B cell (primary cell): ENCODE measurements around the gene CAMK1D. TPM values are rescaled to one million over a fixed set of nuclear protein-coding genes. Genes with fewer than 3 reads are reported as not detected.

Experiments
- ATAC-seq: fragments of 200-7000 bp; cut with Tn5 transposase; one replicate; pipeline ENCODE4 v1.10.0; 2021; ENCODE audit warnings: low read depth, mild to moderate bottlenecking, moderate number of reproducible peaks, moderate library complexity
- CTCF ChIA-PET: fragments of 350-600 bp; sonication (Branson Sonifier 250); formaldehyde crosslinking; loops from one replicate; lab custom pipeline; 2021; ENCODE audit warnings: antibody characterized with exemption, inconsistent platforms; lab: Charles Lee
- POLR2A ChIA-PET: fragments of 350-600 bp; sonication (Branson Sonifier 250); formaldehyde crosslinking; loops from one replicate; lab custom pipeline; 2021; ENCODE audit warnings: antibody characterized with exemption; lab: Charles Lee
- DNase-seq: peaks from one replicate; pipeline ENCODE4 v3.0.0; 2013
- H2AFZ ChIP-seq: 2 replicates; pipeline ENCODE4 v1.6.1; 2012; ENCODE audit warnings: mild to moderate bottlenecking, low read depth, low read length; ENCODE audit not compliant: insufficient read depth, poor library complexity, severe bottlenecking
- H3K27ac ChIP-seq, 2 donors: 1 replicate in 1 of 2; 2 replicates in 1 of 2; pipeline ENCODE4 v1.5.1; 2012 to 2013; ENCODE audit warnings: low read length in 2 of 2, mild to moderate bottlenecking in 2 of 2, moderate library complexity in 1 of 2
- H3K27me3 ChIP-seq, 4 experiments: fragments of 200-600 bp in 1 of 4; sonication (generic) in 1 of 4; replicated peaks in 1 of 4; 1 replicate in 2 of 4; 2 replicates in 2 of 4; pipeline versions ENCODE4 v1.6.1 to v1.7.0; 2013 to 2016; ENCODE audit warnings: low read length in 3 of 4, mild to moderate bottlenecking in 2 of 4, mixed read lengths in 1 of 4, moderate library complexity in 1 of 4; ENCODE audit not compliant: insufficient read depth in 4 of 4, control insufficient read depth in 3 of 4; ENCODE audit errors: control extremely low read depth in 1 of 4
- H3K36me3 ChIP-seq, 2 experiments: replicated peaks in 1 of 2; 1 replicate in 1 of 2; 2 replicates in 1 of 2; pipeline versions ENCODE4 v1.6.1 to v1.7.1; 2013; ENCODE audit warnings: low read length in 1 of 2; ENCODE audit not compliant: insufficient read depth in 2 of 2, control insufficient read depth in 1 of 2; ENCODE audit errors: control extremely low read depth in 1 of 2, extremely low read depth in 1 of 2
- H3K4me1 ChIP-seq, 2 donors: fragments of 200-600 bp in 1 of 2; sonication (generic) in 1 of 2; 1 replicate in 1 of 2; 2 replicates in 1 of 2; pipeline versions ENCODE4 v1.5.1 to v1.6.1; 2013 to 2017; ENCODE audit warnings: low read length in 2 of 2; ENCODE audit not compliant: control insufficient read depth in 2 of 2, insufficient read depth in 2 of 2
- H3K4me2 ChIP-seq: replicated peaks from 2 replicates; pipeline ENCODE3; 2012; ENCODE audit warnings: mild to moderate bottlenecking, low read depth, low read length; ENCODE audit not compliant: poor library complexity, severe bottlenecking
- H3K4me3 ChIP-seq, 5 experiments: fragments of 200-600 bp in 1 of 5; sonication (generic) in 1 of 5; 1 replicate in 3 of 5; 2 replicates in 2 of 5; pipeline versions ENCODE4 v1.5.1 to v1.7.0; 2011 to 2016; ENCODE audit warnings: low read length in 4 of 5, mild to moderate bottlenecking in 4 of 5, low read depth in 2 of 5, control low read depth in 1 of 5, moderate library complexity in 1 of 5; ENCODE audit not compliant: insufficient read depth in 1 of 5; ENCODE audit errors: control extremely low read depth in 1 of 5, extremely low read depth in 1 of 5
- H3K79me2 ChIP-seq: fragments of 200-600 bp; sonication (generic); one replicate; pipeline ENCODE4 v1.6.0; 2016; ENCODE audit warnings: low read length; ENCODE audit not compliant: control insufficient read depth, insufficient read depth
- H3K9ac ChIP-seq: fragments of 200-600 bp; sonication (generic); 2 replicates; pipeline ENCODE4 v1.6.1; 2017; ENCODE audit warnings: mild to moderate bottlenecking, low read length, moderate library complexity
- H3K9me3 ChIP-seq, 3 donors: one replicate each; pipeline versions ENCODE4 v1.6.1 to v1.7.1; 2013; ENCODE audit warnings: low read length in 2 of 3; ENCODE audit not compliant: control insufficient read depth in 2 of 3, insufficient read depth in 1 of 3; ENCODE audit errors: control extremely low read depth in 1 of 3
- H4K20me1 ChIP-seq: 2 replicates; pipeline ENCODE4 v1.6.0; 2012; ENCODE audit warnings: mild to moderate bottlenecking, low read length; ENCODE audit not compliant: insufficient read depth, control insufficient read depth, poor library complexity, severe bottlenecking
- H3K27ac Mint-ChIP-seq: one replicate; pipeline ENCODE4 v1.8.0; 2021; ENCODE audit warnings: mixed read lengths
- H3K27me3 Mint-ChIP-seq: one replicate; pipeline ENCODE4 v1.8.0; 2021; ENCODE audit warnings: mixed read lengths
- H3K4me1 Mint-ChIP-seq: one replicate; pipeline ENCODE4 v1.8.0; 2021; ENCODE audit warnings: mixed read lengths
- H3K4me3 Mint-ChIP-seq: one replicate; pipeline ENCODE4 v1.8.0; 2021; ENCODE audit warnings: mixed read lengths
- H3K9me3 Mint-ChIP-seq: one replicate; pipeline ENCODE4 v1.8.0; 2022; ENCODE audit warnings: mixed read lengths; ENCODE audit not compliant: insufficient read depth
- EZH2 ChIP-seq: IDR thresholded peaks from 2 replicates; pipeline ENCODE4 v1.6.1; 2012; ENCODE audit warnings: borderline replicate concordance, low read depth, mild to moderate bottlenecking, moderate library complexity, low read length; ENCODE audit not compliant: insufficient read depth, poor library complexity, severe bottlenecking
- WGBS: methylation state at CpG from one replicate; pipeline ENCODE4 v1.1.5; 2013; ENCODE audit warnings: missing lambda C conversion rate; ENCODE audit not compliant: insufficient coverage; 5-methylcytosine and 5-hydroxymethylcytosine counted together
- intact Hi-C: fragments of 100-400 bp; cut with micrococcal nuclease; formaldehyde crosslinking; loops from one replicate; pipeline ENCODE4 v1.10.0; 2022
- polyA plus RNA-seq: library from polyadenylated mRNA; depleted of rRNA; stranded (reverse); fragments of >200 nt; gene quantifications from 2 replicates; pipeline ENCODE4 v1.2.3, GENCODE V29; 2012
- total RNA-seq, 2 donors: library from RNA; stranded (reverse); fragments of 120-200 nt in 1 of 2; gene quantifications; 1 replicate in 1 of 2; 2 replicates in 1 of 2; pipeline versions ENCODE4 v1.2.3 to v1.2.4, GENCODE V29; 2013 to 2022
- TF ChIP-seq, protein P1 (sequence below): fragments of 200-600 bp; IDR thresholded peaks from one replicate; pipeline ENCODE4 v1.8.0; 2022; ENCODE audit warnings: antibody characterized with exemption, mild to moderate bottlenecking

CAMK1D gene
- total and polyA plus RNA-seq, 2 donors (not counting 1 experiment from before 2014, with no cell fraction given) = 34.1 to 69.7 TPM

GRCh38 chr10:12730809-12731519 is 381.6 kb downstream of the CAMK1D start:
- Histone ChIP-seq H3K27me3 (no peaks in the 10 kb centered on the region), H3K4me1 (peaks cover 7 to 13% of the 10 kb centered on the region in 2 donors), H3K79me2 (peaks cover 56% of the 10 kb centered on the region), H3K9me3 (peaks cover 0 to 3% (median 0%) of the 10 kb centered on the region in 3 donors), H3K36me3 (peaks cover 0 to 11% of the 10 kb centered on the region in 2 experiments), H3K4me3 (no peak overlapping the region), H4K20me1 (peaks cover 49% of the 10 kb centered on the region), H3K27ac (no peak overlapping the region), H3K9ac (no peak overlapping the region), H3K4me2 (no peak overlapping the region), H2AFZ (no peak overlapping the region)
- Mint-ChIP-seq H3K27me3 (no peaks in the 10 kb centered on the region), H3K4me3 (no peak overlapping the region), H3K9me3 (no peaks in the 10 kb centered on the region), H3K4me1 (peaks cover 3% of the 10 kb centered on the region), H3K27ac (no peak overlapping the region)
- ATAC-seq (no peak), DNase-seq (no peak)
- intact Hi-C loops = no loop called here
- 79% methylated on average over 9 of the region's 9 CpGs for WGBS
- TF ChIP-seq, protein P1, sequence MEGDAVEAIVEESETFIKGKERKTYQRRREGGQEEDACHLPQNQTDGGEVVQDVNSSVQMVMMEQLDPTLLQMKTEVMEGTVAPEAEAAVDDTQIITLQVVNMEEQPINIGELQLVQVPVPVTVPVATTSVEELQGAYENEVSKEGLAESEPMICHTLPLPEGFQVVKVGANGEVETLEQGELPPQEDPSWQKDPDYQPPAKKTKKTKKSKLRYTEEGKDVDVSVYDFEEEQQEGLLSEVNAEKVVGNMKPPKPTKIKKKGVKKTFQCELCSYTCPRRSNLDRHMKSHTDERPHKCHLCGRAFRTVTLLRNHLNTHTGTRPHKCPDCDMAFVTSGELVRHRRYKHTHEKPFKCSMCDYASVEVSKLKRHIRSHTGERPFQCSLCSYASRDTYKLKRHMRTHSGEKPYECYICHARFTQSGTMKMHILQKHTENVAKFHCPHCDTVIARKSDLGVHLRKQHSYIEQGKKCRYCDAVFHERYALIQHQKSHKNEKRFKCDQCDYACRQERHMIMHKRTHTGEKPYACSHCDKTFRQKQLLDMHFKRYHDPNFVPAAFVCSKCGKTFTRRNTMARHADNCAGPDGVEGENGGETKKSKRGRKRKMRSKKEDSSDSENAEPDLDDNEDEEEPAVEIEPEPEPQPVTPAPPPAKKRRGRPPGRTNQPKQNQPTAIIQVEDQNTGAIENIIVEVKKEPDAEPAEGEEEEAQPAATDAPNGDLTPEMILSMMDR = no peak
- no peak for TF ChIP-seq EZH2
- ChIA-PET POLR2A (no interaction called here), CTCF (no interaction called here)

DNA sequence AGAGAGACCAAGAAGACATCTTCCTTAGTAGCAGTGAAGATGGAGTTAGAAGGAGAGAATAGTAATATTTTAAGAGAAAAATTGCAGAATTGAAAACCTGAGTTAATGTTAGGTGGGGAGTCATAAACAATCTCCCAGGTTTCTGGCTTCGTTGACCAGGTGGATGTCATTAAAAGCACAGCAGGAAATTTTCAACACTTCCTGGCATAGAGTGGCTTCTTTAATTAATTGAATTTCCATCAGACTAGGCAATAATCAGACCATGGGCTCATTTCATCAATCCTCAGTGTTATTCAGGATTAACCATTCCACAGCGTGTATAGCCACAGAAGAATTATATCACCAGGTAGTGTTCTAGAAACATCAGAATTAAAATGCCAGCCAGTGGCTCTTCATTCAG is 383.9 kb downstream of the CAMK1D start:
- no peak for DNase-seq
- Mint-ChIP-seq H3K9me3 (no peaks in the 10 kb centered on the region), H3K27me3 (no peaks in the 10 kb centered on the region), H3K4me1 (peaks cover 2% of the 10 kb centered on the region), H3K4me3 (no peak overlapping the region), H3K27ac (no peak overlapping the region)
- Histone ChIP-seq H3K4me2 (no peak overlapping the region), H3K4me1 (peaks cover 7 to 13% of the 10 kb centered on the region in 2 donors), H3K27me3 (no peaks in the 10 kb centered on the region), H3K9me3 (peaks cover 0 to 3% (median 0%) of the 10 kb centered on the region in 3 donors), H2AFZ (no peak overlapping the region), H3K36me3 (peaks cover 0 to 8% of the 10 kb centered on the region in 2 experiments), H3K4me3 (no peak overlapping the region), H3K79me2 (peaks cover 51% of the 10 kb centered on the region), H3K9ac (no peak overlapping the region), H3K27ac (no peak overlapping the region), H4K20me1 (peaks cover 41% of the 10 kb centered on the region)
- TF ChIP-seq EZH2 = no peak
- TF ChIP-seq, protein P1 = no peak
- intact Hi-C loops = no loop called here
- no CpG with 5 or more reads among the region's 2 CpGs for whole genome bisulfite sequencing
- POLR2A ChIA-PET = no interaction called here
- no peak for ATAC-seq
- CTCF ChIA-PET = no interaction called here
